Measurements from ENCODE around the gene DENND4A. TPM values are rescaled to one million over a fixed set of nuclear protein-coding genes. Genes with fewer than 3 reads are reported as not detected.
"Not testable (repeated sequence)": the region's sequence is repeated elsewhere in the genome, so short reads cannot be mapped to it uniquely, and the experiment has no call there.

Gene DENND4A
- polyA plus RNA-seq, 3 donors, result 17.1 to 19.6 (median 17.7) TPM

GRCh38 chr15:65762399-65762798 lies 29.7 kb downstream of the DENND4A start:
- no peak for DNase-seq (ENCODE audit: low read depth in 3 of 3, low spot score in 2 of 3)

- no peak for DNase-seq (ENCODE audit: low read depth in 3 of 3, low spot score in 2 of 3)
Observed at GRCh38 chr15:65761210-65761926, 30.7 kb downstream of the DENND4A start.

DNA sequence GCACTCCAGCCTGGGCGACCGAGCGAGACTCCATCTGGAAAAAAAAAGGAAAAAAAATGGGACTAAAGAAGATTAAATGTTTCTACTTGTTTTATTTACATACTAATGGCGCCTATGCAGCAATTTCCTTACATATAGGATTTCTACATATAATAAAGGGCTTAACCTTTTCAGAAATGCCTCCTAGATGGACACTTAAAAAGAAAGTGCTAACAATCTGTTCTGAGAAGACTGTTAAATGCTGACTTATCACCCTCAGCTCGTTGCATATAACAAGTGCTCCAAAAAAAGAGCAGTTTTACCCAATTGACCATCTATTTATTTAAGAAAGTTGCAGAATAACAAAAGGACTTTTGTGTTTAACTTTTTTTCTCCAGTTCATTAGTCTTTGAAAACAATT lies 32.7 kb downstream of the DENND4A start:
- DNase-seq (ENCODE audit: low read depth in 3 of 3, low spot score in 2 of 3), result no peak

DNA sequence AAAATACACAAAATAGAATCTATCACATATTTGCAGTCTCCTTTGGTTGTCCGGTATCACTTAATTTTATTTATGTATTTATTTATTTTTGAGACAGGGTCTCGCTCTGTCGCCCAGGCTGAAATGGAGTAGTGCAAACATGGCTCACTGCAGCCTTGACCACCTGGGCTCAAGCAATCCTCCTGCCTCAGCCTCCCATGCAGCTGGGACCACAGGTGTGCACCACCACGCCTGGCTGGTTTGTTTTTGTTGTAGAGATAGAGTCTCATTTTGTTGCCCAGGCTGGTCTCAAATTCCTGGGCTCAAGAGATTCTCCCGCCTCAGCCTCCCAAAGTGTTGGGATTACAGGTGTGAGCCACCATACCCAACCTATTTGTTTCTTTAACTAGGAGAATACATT lies 33.9 kb downstream of the DENND4A start:
- no peak for DNase-seq (ENCODE audit: low read depth in 3 of 3, low spot score in 2 of 3)

DNA sequence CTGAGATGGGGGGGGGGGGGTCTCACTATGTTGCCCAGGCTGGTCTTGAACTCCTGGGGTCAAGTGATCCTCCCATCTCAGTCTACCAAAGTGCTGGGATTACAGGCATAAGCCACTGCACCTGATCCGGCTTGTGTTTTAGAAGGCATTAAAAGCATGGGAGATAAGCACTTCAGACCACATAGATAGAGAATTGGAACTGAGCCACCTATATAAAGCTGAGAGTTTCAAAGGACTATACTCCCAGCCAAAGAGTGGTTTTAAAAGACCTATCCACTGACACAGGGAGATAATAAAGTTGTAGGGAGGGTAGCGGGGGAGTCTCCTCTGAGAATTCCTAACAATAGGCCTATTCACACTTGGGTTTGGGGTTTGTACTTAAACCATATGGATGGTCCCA lies 34.8 kb downstream of the DENND4A start:
- DNase-seq (ENCODE audit: low read depth in 3 of 3, low spot score in 2 of 3), result no peak

- DNase-seq (ENCODE audit: low read depth in 3 of 3, low spot score in 2 of 3), result no peak
Observed at GRCh38 chr15:65752151-65752700, 39.9 kb downstream of the DENND4A start.

DNA sequence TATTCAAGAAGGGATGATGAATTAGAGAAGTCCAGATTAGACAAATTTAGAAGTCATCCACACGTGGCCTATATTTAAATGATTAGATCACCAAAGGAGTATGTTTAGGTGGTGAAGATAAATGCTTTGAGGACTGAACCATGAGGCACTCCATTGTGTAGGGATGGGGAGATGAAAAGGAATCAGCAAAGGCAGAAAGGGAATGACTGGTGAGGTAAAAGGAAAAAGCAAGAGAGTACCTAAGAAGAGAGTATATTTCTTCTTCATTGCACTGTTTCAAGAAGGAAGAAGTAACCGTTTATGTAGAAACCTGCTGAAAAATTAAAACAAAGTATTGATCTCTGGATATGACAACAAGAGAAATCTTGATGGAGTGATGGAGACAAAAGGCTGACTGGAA lies 40.7 kb downstream of the DENND4A start:
- DNase-seq (ENCODE audit: low read depth in 3 of 3, low spot score in 2 of 3), result no peak

GRCh38 chr15:65747265-65747664 lies 44.8 kb downstream of the DENND4A start:
- no peak for DNase-seq (ENCODE audit: low read depth in 3 of 3, low spot score in 2 of 3)

- DNase-seq (ENCODE audit: low read depth in 3 of 3, low spot score in 2 of 3), result no peak
Observed at GRCh38 chr15:65743637-65744252, 48.3 kb downstream of the DENND4A start.

GRCh38 chr15:65740148-65740547 lies 51.9 kb downstream of the DENND4A start:
- DNase-seq (ENCODE audit: low read depth in 3 of 3, low spot score in 2 of 3), result no peak

DNA sequence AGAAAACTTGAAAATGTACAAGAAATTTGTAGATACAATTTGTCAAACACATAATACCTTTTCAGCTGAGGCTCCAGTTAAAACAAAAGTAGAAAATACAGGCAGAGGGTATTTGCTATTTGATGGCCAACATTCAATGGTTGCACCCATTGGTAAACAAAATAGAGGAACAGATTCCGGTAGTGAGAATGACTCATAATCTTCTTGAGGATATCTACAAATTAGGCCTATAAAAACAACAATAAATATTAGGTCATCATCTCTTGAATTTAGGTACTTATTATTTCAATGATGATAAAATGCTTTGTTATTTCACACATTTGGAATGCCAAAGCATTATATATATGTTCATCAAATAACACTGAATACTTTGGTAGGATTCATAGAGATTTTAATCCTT lies 53.4 kb downstream of the DENND4A start:
- no peak for DNase-seq (ENCODE audit: low read depth in 3 of 3, low spot score in 2 of 3)

DNA sequence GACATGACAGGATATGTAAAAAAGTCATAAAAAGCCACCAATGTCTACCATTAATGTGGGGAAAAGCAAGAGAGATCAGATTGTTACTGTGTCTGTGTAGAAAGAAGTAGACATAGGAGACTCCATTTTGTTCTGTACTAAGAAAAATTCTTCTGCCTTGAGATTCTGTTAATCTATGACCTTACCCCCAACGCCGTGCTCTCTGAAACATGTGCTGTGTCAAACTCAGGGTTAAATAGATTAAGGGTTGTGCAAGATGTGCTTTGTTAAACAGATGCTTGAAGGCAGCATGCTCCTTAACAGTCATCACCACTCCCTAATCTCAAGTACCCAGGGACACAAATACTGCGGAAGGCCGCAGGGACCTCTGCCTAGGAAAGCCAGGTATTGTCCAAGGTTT lies 58.5 kb downstream of the DENND4A start:
- not testable (repeated sequence) for DNase-seq (ENCODE audit: low read depth in 3 of 3, low spot score in 2 of 3)

DNA sequence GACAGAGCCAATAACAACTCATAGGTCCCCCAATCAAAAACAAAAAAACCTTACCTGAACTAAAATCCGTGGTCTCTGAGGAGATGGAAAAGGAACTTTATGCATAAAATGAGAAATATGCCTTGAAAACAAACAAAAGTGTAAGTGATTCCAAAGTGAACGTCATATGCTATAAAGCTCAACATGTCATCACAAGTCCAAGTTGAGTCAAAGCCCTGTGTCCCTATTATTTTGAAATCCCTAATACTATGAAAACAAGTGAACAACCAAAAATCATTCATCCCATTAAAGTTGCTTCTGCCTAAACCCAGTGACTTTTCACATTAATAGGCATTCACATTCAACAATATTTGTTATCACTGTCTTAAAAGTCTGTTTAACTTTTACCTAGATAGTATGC lies 59.4 kb downstream of the DENND4A start:
- DNase-seq (ENCODE audit: low read depth in 3 of 3, low spot score in 2 of 3), result no peak

DNA sequence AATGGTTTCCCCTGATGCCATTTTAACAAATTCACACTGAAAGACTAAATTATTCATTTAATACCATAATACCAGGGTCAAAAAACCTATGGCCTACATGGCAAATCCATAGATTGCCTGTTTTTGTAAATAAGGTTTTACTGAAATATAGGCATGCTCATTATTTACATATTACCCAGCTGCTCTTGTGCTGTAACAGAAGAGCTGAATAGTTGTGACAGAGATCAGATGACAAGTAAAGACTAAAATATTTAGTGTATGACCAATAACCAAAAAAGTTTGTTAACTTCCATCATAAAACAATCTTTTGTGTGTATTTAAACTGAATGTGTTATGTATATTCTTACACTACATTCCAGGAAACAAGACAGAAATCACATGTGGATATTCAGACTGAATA lies 60.2 kb downstream of the DENND4A start:
- no peak for DNase-seq (ENCODE audit: low read depth in 3 of 3, low spot score in 2 of 3)

DNA sequence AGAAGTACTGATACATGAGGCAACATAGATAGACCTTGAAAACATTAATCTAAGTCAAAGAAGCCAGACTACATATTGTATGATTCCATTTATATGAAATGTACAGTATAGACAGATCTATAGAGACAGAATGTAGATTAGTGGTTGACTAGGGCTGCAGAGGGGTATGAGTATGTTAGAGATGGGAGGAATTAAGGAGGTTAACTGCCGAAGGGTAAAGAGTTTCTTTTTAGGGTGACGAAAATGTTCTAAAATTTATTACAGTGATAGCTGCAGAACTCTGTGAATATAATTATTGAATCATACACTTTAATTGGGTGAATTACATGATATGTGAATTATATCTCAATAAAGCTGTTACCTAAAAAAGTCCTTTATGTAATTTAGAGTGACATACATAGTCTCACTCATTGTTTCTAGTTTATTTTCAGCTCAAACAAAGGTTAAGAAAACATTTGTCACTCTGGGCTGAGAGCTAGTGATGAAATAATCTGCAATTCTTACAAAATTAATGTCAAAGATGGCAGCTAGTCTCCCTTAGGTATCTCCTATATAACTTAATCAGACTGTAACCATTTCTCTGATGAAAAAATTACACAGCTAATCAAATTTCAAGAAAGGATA lies 61.4 kb downstream of the DENND4A start:
- no peak for DNase-seq (ENCODE audit: low read depth in 3 of 3, low spot score in 2 of 3)

DNA sequence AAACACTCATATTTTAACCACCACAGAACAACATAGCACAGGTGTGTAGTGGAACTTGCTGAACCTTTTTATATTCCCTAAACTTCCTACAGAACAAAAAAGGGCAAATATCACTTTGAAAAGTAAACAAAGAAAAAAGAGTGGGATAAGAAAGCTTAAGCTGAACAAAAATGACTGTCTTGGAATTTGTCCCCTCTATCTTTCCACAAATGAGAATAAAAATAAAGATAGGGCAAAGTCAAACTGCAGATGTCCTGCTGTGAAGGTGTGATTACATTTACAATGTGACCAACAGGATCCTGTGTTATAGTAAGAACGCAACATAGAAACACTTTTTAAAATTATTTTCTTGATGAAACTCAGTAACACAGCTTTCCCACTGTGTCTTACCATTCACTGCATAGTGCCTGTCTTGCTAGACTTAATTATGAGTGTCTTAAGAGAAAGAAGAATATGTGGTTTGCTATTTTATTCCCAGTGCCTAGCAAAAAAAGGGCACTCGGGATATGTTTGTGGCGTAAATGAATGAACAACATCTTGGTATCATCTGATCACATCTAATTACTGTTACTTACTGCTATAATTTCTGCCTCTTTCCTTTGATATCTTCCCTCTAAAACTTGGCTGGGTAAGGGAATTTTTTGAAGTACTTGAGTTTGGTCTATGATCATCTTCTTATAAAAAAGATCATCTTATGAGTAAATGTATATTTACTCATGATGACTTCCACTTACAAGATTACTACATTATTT lies 67.5 kb downstream of the DENND4A start:
- no peak for DNase-seq (ENCODE audit: low read depth in 3 of 3, low spot score in 2 of 3)

- DNase-seq (ENCODE audit: low read depth in 3 of 3, low spot score in 2 of 3), result no peak
Observed at GRCh38 chr15:65723876-65724275, 68.2 kb downstream of the DENND4A start.

DNA sequence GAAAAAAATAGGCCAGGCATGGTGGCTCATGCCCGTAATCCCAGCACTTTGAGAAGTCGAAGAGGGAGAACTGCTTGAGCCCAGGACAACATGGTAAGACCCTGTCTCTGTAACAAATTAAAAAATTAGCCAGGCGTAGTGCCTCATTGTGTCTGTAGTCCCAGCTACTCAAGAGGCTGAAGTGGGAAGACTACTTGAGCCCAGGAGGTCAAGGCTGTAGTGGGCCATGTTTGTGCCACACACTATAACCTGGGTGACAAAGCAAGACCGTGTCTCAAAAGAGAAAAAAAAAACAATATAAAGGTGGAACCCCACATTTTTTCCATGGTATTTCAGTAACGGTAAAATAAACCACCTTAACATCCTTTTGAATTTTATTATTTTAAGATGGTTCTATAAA lies 69.9 kb downstream of the DENND4A start:
- no peak for DNase-seq (ENCODE audit: low read depth in 3 of 3, low spot score in 2 of 3)

DNA sequence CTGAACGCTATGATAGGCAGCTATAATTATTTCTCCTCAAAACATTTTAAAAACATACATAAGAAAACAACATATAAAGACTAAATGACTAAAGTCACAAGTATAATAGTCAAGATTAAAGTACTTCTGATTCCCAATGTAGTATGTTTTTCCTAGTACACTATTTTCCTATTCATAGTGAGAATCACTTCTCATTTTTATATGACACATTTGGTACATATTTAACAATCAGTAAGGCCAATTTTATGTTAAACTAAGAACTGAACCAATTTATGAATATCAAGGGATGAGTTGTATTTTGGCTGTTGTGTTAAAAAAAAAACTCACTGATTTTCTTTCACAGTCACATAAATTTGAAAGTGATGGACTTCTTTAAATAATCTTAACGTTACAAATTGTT lies 79.7 kb downstream of the DENND4A start:
- DNase-seq (ENCODE audit: low read depth in 3 of 3, low spot score in 2 of 3), result no peak

DNA sequence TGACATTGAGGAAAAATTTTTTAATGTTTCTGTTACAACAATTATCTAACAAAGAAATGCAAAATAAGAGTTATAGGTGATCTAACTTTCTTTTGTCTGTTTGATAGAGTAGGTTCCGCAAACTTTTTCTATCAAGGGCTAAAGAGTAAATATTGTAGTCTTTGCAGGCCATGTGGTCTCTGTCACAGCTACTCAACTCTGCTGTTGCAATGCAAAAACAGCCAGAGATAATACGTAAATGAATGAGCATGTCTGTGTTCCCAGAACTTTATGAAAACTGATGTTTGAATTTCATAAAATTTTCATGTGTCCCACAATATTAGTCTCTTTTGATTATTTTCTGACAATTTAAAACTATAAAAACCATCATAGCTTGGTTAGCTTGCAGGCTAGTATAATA lies 97.0 kb downstream of the DENND4A start:
- DNase-seq (ENCODE audit: low read depth in 3 of 3, low spot score in 2 of 3), result no peak

DNA sequence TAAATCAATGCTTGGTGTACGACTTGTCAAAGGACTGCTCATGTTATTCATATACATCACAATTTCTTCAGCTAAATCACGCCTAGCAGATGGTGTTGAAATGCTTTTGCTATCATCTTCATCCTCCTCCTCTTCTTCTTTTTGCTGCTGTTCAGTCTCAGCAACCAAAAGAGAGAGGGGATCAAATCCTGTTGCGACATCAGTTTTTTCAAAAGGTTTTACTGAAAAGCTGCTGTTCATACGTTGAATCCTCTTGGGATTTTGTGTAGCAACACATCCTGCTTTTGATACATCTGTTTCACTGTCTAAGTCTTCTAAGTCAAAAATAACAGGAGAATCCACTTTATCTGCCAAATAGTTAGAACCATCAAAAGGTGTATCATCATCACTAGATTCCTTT lies 101.3 kb downstream of the DENND4A start:
- no peak for DNase-seq (ENCODE audit: low read depth in 3 of 3, low spot score in 2 of 3)

Data from right renal cortex interstitium (tissue), 3 donors.